Esophagus muscularis mucosa (tissue), 4 donors: ENCODE results near the gene ELOVL2. TPM values are rescaled to one million over a fixed set of nuclear protein-coding genes. Genes with fewer than 3 reads are reported as not detected.

Source experiments
- DNase-seq: peaks from one replicate; pipeline ENCODE4 v3.0.0-alpha.2; 2017; ENCODE audit errors: extremely low spot score
- H3K27ac ChIP-seq, 4 donors: fragments of 200-600 bp; sonication (generic); replicated peaks in 1 of 4; 1 replicate in 3 of 4; 2 replicates in 1 of 4; pipeline ENCODE4 v1.5.1; 2016 to 2019; ENCODE audit warnings: mild to moderate bottlenecking in 1 of 4
- H3K27me3 ChIP-seq, 4 donors: fragments of 200-600 bp; sonication (generic); one replicate each; pipeline versions ENCODE4 v1.5.1 to v1.6.0; 2016 to 2019
- H3K36me3 ChIP-seq, 4 donors: fragments of 200-600 bp; sonication (generic); one replicate each; pipeline ENCODE4 v1.5.1; 2016 to 2019
- H3K4me1 ChIP-seq, 4 donors: fragments of 200-600 bp; sonication (generic); one replicate each; pipeline ENCODE4 v1.5.1; 2016 to 2019
- H3K4me3 ChIP-seq, 4 donors: fragments of 200-600 bp; sonication (generic); 1 replicate in 2 of 4; 2 replicates in 2 of 4; pipeline ENCODE4 v1.5.1; 2016 to 2019; ENCODE audit warnings: mild to moderate bottlenecking in 4 of 4, moderate library complexity in 1 of 4
- H3K9me3 ChIP-seq, 4 donors: fragments of 200-600 bp; sonication (generic); 1 replicate in 3 of 4; 2 replicates in 1 of 4; pipeline ENCODE4 v1.5.1; 2016 to 2019
- EP300 ChIP-seq: sonication (generic); formaldehyde crosslinking; IDR thresholded peaks from one replicate; pipeline ENCODE4 v1.6.1; 2017; ENCODE audit warnings: antibody characterized with exemption
- POLR2A ChIP-seq: fragments of 450-650 bp; IDR thresholded peaks from one replicate; pipeline ENCODE4 v1.6.1; 2017; ENCODE audit warnings: antibody characterized with exemption, moderate library complexity, mild to moderate bottlenecking, low read depth
- POLR2AphosphoS5 ChIP-seq, 2 donors: sonication (generic); formaldehyde crosslinking; IDR thresholded peaks; one replicate each; pipeline ENCODE4 v1.6.1; 2017; ENCODE audit warnings: antibody characterized with exemption in 2 of 2
- WGBS: methylation state at CpG from one replicate; pipeline ENCODE4 v1.1.5; 2018; 5-methylcytosine and 5-hydroxymethylcytosine counted together
- intact Hi-C: fragments of 100-400 bp; cut with DNase I; formaldehyde crosslinking; loops from one replicate; pipeline ENCODE4 v1.15.1; 2023
- total RNA-seq, 4 donors: library from RNA; depleted of rRNA; stranded (reverse); fragments of >200 nt; gene quantifications; one replicate each; pipeline versions ENCODE4 v1.1.0 to v1.2.1, GENCODE V29; 2016
- TF ChIP-seq, protein P1 (sequence below), 3 experiments: fragments of 200-600 bp in 2 of 3; fragments of 450-650 bp in 1 of 3; sonication (generic) in 2 of 3; IDR thresholded peaks; one replicate each; pipeline ENCODE4 v1.5.1; 2017 to 2019; ENCODE audit warnings: antibody characterized with exemption in 3 of 3, mild to moderate bottlenecking in 2 of 3, moderate library complexity in 1 of 3

ELOVL2 gene
- total RNA-seq, 4 donors from 2014 or later: 0.26 to 0.57 (median 0.46) TPM

DNA sequence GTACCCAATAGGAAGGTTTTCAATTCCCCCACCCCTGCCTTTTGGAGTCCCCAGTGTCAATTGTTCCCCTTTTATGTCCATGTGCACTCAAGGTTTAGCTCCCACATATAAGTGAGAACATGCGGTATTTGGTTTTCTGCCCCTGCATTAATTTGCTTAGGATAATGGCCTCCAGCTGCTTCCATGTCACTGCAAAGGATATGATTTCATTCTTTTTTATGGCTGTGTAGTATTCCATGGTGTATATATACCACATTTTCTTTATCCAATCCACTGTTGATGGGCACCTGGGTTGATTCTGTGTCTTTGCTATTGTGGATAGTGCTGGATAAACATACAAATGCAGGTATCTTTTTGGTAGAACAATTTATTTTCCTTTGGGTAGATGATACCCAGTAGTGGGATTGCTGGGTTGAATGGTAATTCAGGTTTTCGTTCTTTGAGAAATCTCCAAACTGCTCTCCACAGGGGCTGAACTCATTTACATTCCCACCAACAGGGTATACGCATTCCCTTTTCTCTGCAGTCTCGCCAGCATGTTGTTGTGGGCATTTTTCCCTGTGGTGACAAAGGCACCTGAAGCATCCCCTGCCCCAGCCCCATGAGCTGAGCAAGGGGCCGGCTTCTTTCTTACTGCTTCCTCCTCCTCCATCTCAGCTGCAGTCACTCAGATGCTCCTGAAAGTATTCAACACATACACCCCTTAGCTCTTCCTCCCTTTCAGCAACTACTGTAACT lies 66.7 kb downstream of the ELOVL2 start:
- Histone ChIP-seq H3K27me3 (no peaks in the 10 kb centered on the region), H3K27ac (no peak overlapping the region), H3K9me3 (no peaks in the 10 kb centered on the region), H3K36me3 (no peaks in the 10 kb centered on the region), H3K4me3 (no peak overlapping the region), H3K4me1 (no peaks in the 10 kb centered on the region)
- DNase-seq: no peak
- TF ChIP-seq, protein P1, sequence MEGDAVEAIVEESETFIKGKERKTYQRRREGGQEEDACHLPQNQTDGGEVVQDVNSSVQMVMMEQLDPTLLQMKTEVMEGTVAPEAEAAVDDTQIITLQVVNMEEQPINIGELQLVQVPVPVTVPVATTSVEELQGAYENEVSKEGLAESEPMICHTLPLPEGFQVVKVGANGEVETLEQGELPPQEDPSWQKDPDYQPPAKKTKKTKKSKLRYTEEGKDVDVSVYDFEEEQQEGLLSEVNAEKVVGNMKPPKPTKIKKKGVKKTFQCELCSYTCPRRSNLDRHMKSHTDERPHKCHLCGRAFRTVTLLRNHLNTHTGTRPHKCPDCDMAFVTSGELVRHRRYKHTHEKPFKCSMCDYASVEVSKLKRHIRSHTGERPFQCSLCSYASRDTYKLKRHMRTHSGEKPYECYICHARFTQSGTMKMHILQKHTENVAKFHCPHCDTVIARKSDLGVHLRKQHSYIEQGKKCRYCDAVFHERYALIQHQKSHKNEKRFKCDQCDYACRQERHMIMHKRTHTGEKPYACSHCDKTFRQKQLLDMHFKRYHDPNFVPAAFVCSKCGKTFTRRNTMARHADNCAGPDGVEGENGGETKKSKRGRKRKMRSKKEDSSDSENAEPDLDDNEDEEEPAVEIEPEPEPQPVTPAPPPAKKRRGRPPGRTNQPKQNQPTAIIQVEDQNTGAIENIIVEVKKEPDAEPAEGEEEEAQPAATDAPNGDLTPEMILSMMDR (IDR thresholded peaks at IDR 0.05): no peak
- TF ChIP-seq POLR2A (no peak), POLR2AphosphoS5 (IDR thresholded peaks at IDR 0.05) (no peak), EP300 (no peak)
- intact Hi-C loops: no loop called here
- WGBS: 95% methylated on average over 5 of the region's 5 CpGs

DNA sequence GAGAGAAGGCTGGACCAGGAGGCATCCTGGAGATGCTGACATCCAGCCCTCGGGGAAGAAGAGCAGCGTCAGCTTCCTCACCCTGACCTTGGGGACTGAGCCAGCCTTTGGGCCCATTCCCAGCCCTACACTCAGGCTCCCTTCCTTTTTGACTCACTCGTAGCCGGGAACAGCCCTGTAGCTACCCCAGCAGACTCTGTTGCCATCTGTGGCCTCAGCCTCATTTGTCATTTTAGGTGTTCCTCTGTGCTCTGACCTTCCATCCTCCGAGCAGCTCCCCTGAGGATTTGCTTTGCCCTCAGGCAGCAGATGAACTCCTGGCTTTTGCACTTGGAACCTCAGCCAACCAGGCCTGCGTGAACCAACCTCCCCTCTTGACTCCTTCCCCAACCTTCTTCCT lies 67.5 kb downstream of the ELOVL2 start:
- WGBS: 73% methylated on average over 6 of the region's 6 CpGs
- Histone ChIP-seq H3K27ac (no peak overlapping the region), H3K4me3 (no peak overlapping the region), H3K36me3 (no peaks in the 10 kb centered on the region), H3K9me3 (no peaks in the 10 kb centered on the region), H3K27me3 (no peaks in the 10 kb centered on the region), H3K4me1 (no peaks in the 10 kb centered on the region)
- DNase-seq: peak; percentile 91
- no peak for TF ChIP-seq POLR2A
- TF ChIP-seq EP300: no peak
- no peak for TF ChIP-seq POLR2AphosphoS5 (IDR thresholded peaks at IDR 0.05)
- TF ChIP-seq, protein P1 (IDR thresholded peaks at IDR 0.05): no peak
- intact Hi-C loops: no loop called here

DNA sequence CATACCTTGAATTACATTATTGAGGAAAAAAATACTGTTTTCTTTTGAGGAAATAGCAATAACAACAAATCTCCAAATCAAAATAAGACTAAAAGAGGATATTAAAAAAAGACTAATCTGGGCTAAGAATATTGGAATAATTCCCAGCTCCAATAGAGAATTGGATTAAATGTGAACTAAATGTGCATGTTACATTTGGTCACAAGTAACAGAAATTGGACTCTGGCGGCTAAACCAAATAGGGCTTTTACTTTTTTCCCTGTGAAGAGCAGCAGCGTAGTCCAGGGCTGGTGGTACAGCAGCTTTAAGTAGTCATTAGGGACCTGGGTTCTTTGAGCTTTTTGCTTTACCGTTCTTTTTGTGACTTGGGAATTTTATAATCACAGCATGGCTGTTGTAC lies 71.9 kb downstream of the ELOVL2 start:
- WGBS: 80% methylated on average over 3 of the region's 3 CpGs
- Histone ChIP-seq H3K27me3 (no peaks in the 10 kb centered on the region), H3K4me3 (no peak overlapping the region), H3K4me1 (no peaks in the 10 kb centered on the region), H3K36me3 (no peaks in the 10 kb centered on the region), H3K9me3 (peaks cover 0 to 5% (median 0%) of the 10 kb centered on the region in 4 donors), H3K27ac (no peak overlapping the region)
- TF ChIP-seq, protein P1 (IDR thresholded peaks at IDR 0.05): no peak
- TF ChIP-seq POLR2A (no peak), EP300 (no peak), POLR2AphosphoS5 (IDR thresholded peaks at IDR 0.05) (no peak)
- no peak for DNase-seq
- intact Hi-C loops: no loop called here

DNA sequence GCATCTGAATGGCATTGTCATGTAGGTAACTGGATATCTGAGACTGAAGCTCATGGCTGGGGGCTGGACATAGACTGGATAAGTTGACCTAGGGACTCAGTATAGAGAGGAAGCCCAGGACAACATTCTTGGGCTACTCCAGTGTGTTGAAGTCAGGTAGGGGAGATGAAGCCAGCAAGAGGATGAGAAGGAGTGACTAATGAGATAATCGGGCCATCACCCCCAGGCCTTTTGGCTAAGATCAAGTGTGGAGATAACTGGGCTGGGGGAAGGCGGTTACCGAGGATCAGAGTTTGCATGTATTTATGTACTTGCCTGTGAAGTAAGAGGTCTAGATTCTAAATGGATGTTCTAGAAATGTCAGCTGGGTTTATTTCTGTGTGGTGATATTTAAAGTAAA lies 73.4 kb downstream of the ELOVL2 start:
- Histone ChIP-seq H3K27ac (no peak overlapping the region), H3K4me1 (no peaks in the 10 kb centered on the region), H3K9me3 (peaks cover 0 to 19% (median 4%) of the 10 kb centered on the region in 4 donors), H3K36me3 (no peaks in the 10 kb centered on the region), H3K27me3 (no peaks in the 10 kb centered on the region), H3K4me3 (no peak overlapping the region)
- peak; percentile 66 for DNase-seq
- intact Hi-C loops: no loop called here
- WGBS: 87% methylated on average over 3 of the region's 3 CpGs
- TF ChIP-seq POLR2A: no peak
- TF ChIP-seq EP300: no peak
- TF ChIP-seq POLR2AphosphoS5 (IDR thresholded peaks at IDR 0.05): no peak
- TF ChIP-seq, protein P1 (IDR thresholded peaks at IDR 0.05): no peak
